Activated naive CD4-positive, alpha-beta T cell treated with anti-CD3 and anti-CD28 coated beads, Interleukin-2, amount 50 U/mL, for 72 hours (primary cell): ENCODE results near the gene ARID4A. TPM values are rescaled to one million over a fixed set of nuclear protein-coding genes. Genes with fewer than 3 reads are reported as not detected.
"Not testable (repeated sequence)": the region's sequence is repeated elsewhere in the genome, so short reads cannot be mapped to it uniquely, and the experiment has no call there.

Source experiments
- ATAC-seq, 2 donors: fragments of 150-1000 bp; cut with Tn5 transposase; 2 replicates each; pipeline ENCODE4 v1.10.0; 2021; ENCODE audit warnings: mild to moderate bottlenecking in 2 of 2, moderate library complexity in 2 of 2
- DNase-seq, 2 donors: peaks; one replicate each; pipeline ENCODE4 v3.0.0; 2021 to 2022; ENCODE audit warnings: low spot score in 2 of 2
- H3K27ac Mint-ChIP-seq, 2 donors: one replicate each; pipeline ENCODE4 v1.8.0; 2022; ENCODE audit warnings: mild to moderate bottlenecking in 2 of 2, mixed read lengths in 2 of 2
- H3K36me3 Mint-ChIP-seq, 2 donors: one replicate each; pipeline ENCODE4 v1.8.0; 2022; ENCODE audit warnings: mixed read lengths in 2 of 2
- H3K9me3 Mint-ChIP-seq, 2 donors: one replicate each; pipeline ENCODE4 v1.8.0; 2022; ENCODE audit warnings: mixed read lengths in 2 of 2
- total RNA-seq, 2 donors: library from RNA; stranded (reverse); gene quantifications; one replicate each; pipeline ENCODE4 v1.2.3, GENCODE V29; 2022

Gene ARID4A
- total RNA-seq, 2 donors from 2014 or later, result 27.3 to 30.4 TPM

DNA sequence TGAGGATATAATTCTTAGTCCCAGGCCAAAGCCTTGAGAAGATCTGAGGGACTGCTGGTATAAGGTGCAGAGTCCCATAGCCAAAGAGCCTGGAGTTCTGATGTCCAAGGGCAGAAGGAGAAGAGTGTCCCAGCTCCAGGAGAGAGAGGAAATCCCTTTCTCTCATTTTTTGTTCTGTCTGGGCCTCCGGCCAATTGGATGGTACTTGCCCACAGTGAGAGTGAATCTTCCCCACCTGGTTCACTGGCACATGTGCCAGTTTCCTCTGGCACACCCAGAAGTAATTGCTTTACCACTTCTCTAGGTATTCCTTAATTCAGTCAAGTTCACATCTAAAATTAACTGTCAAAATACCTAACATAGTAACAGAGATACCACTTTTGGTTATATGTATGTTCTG lies 15.3 kb downstream of the ARID4A start:
- peaks cover 0 to 12% of the 10 kb centered on the region in 2 donors for H3K36me3 Mint-ChIP-seq
- no peak for ATAC-seq

DNA sequence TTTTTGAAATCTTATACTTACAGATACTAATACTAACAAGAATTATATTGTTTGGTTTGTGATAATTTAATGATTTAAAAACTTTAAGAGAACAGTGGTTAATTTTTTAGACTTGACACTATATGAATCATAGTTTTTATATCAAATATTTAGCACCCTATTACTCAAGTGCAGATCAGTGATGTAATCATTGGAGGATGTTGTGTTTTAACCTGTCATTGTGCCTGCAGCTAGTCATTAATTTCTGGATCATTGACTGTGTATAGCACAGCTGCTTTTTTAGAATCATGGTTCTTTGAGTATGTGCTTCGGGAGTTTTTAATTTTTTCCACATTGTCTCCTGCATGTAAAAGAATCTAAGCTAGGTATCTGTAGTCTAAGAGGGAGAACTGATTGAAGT lies 17.3 kb downstream of the ARID4A start:
- peaks cover 0 to 6% of the 10 kb centered on the region in 2 donors for H3K36me3 Mint-ChIP-seq
- no peaks in the 10 kb centered on the region for H3K9me3 Mint-ChIP-seq
- ATAC-seq, result no peak
- no peak overlapping the region for H3K27ac Mint-ChIP-seq
- no peak for DNase-seq

More for the DNA sequence above, 15.3 kb downstream of the ARID4A start:
- Mint-ChIP-seq H3K27ac (no peak overlapping the region), H3K9me3 (no peaks in the 10 kb centered on the region)
- DNase-seq, result no peak

DNA sequence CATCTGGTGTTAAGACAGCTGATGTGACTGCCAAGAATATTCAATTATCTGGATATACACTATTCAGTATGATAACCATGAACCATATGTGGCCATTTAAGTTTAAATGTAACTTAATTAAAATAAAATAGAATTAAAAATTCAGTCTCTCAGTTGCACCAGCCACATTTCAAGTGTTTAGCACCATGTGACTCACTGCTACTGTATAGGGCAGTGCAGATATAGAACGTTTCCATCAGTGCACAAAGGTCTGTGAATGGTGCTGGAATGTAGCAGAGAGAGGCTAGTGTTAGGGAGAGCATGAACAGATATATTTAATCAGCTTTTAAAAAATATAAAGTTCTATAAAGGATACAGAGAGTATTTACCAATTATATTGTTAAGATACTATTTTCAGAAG lies 28.7 kb downstream of the ARID4A start:
- ATAC-seq (no peak), DNase-seq (no peak)
- no peak overlapping the region for H3K27ac Mint-ChIP-seq
- H3K36me3 Mint-ChIP-seq, result no peaks in the 10 kb centered on the region
- H3K9me3 Mint-ChIP-seq, result no peaks in the 10 kb centered on the region

DNA sequence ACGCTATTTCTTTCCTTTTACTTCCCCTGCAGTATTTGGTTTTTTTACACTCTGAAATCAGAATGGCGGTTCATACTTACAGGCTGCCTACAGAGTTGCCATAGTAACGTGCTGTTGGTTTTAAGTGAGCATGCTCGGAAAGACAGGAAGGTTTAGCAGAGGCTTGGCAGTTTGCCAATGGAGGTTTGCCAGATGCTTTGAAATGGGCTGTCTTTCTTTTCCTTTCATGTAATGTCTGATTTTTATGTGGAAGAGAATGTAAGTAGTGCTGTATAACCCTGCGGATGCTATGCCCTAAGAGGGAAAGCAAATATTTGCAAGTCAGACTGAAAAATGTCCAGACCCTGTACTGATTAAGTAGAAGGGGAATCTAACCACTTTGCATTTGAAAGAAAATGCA lies 32.8 kb downstream of the ARID4A start:
- ATAC-seq (peak; percentile 98), DNase-seq (peak; percentile 74 to 81)
- H3K9me3 Mint-ChIP-seq, result no peaks in the 10 kb centered on the region
- H3K27ac Mint-ChIP-seq, result peak overlapping the region; percentile 90 to 94
- H3K36me3 Mint-ChIP-seq, result peaks cover 11 to 12% of the 10 kb centered on the region in 2 donors

DNA sequence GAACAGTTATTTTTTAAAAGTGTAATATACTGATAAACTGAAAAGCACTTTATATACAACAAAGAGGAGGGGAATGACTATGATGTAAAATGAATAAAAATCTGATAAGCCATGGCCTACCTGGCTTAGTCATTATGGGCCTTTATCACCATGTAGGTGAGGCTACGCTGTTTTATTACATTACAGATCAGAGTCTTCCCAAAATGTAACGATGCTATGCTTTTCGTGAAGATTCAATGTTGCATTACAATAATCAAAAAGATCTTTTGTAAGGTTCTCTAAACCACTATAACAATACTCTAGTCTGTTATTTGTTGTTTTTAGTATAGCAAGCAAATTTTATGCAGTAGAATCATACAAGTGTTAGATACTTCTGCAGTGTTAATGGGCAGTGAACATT lies 34.2 kb downstream of the ARID4A start:
- ATAC-seq, result no peak
- peaks cover 11 to 12% of the 10 kb centered on the region in 2 donors for H3K36me3 Mint-ChIP-seq
- no peak overlapping the region for H3K27ac Mint-ChIP-seq
- no peaks in the 10 kb centered on the region for H3K9me3 Mint-ChIP-seq
- no peak for DNase-seq

DNA sequence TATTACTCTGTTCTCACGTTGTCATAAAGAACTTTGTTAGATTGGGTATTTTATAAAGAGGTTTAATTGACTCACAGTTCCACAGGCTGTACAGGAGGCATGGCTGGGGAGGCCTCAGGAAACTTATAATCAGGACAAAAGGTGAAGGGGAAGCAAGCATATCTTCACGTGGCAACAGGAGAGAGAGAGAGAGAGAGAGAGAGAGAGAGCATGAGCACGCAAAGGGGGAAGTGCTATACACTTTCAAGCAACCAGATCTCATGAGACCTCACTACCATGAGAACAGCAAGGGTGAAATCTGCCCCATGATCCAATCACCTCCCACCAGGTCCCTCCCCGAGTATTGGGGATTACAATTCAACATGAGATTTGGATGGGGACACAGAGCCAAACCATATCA lies 41.3 kb downstream of the ARID4A start:
- not testable (repeated sequence) for ATAC-seq, DNase-seq, H3K27ac Mint-ChIP-seq, H3K9me3 Mint-ChIP-seq
- peaks cover 9 to 11% of the 10 kb centered on the region in 2 donors for H3K36me3 Mint-ChIP-seq

DNA sequence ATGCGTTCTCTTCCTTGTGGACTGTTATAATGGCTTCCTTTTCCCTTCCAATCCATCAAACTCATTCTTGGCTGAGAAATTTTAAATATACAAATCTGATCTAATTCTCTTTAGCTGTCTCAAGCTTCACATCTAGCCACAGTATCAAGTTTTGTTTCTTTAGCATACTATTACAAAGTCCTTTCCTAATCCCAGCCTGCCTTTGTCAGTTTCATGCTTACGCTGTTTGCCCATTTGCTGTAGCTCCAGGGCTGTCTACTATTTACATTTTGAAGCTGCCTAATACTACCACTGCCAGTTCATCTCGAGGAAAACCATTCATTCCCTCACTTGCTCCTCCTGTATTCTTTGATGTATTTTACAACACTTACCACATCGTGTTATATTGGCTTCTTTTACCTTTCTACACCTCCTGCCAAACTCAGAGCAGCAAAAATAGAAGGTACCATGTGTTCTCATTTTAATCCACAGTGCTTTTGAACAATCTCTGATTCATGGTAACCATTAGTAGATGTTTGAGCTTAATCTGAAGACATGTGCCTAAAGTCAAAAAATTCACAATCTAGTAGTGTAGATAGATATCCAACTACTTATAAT lies 42.9 kb downstream of the ARID4A start:
- Mint-ChIP-seq H3K27ac (peak overlapping the region in 1 of 2 donors; percentile 18), H3K9me3 (no peaks in the 10 kb centered on the region), H3K36me3 (no peaks in the 10 kb centered on the region)
- no peak for DNase-seq
- ATAC-seq, result no peak

DNA sequence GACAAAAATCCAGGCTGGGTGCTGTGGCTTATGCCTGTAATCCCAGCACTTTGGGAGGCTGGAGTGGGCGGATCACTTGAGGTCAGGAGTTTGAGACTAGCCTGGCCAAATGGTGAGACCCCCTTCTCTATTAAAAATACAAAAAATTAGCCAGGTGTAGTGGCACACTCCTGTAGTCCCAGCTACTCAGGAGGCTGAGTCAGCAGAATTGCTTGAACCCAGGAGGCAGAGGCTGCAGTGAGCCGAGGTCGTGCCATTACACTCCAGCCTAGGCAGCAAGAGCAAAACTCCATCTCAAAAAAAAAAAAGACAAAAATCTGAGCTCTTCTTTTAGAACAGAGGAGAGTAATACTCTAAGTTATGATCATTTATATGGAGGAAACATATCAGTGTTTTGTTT lies 45.2 kb downstream of the ARID4A start:
- not testable (repeated sequence) for H3K9me3 Mint-ChIP-seq, ATAC-seq, H3K36me3 Mint-ChIP-seq, DNase-seq, H3K27ac Mint-ChIP-seq

DNA sequence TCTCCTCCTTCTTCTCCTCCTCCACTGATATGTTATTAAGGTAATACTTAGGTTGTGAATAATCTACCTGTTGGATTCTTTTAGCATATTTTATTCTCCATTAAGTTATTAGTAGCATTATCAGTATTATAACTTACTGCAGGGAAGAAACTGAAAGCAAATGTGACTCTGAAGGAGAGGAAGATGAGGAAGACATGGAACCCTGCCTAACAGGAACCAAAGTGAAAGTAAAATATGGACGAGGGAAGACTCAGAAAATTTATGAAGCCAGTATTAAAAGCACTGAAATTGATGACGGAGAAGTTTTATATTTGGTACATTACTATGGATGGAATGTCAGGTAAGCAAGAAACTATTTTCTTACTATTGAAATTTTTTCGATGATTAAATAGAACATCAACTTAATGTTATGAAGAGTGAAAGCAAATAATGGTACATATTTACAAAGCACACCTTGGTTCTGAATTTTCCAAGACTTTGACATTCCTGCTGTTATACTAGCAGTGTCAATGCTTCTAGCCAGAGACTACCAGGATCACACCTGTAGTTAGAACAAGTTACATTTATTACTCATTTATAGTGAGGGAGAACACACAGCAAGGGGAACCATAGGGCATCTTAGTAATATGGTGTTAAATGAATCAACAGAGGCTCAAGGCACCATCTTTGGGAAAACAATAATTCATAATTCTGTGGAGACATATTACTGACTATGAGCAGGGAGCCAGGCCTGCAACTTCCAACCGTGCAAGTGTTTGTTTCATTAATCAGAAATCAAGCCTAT lies 55.4 kb downstream of the ARID4A start:
- peak; percentile 66 to 86 for ATAC-seq
- H3K9me3 Mint-ChIP-seq, result no peaks in the 10 kb centered on the region
- no peak for DNase-seq
- H3K27ac Mint-ChIP-seq, result peak overlapping the region; percentile 69 to 88
- H3K36me3 Mint-ChIP-seq, result peaks cover 21 to 25% of the 10 kb centered on the region in 2 donors

DNA sequence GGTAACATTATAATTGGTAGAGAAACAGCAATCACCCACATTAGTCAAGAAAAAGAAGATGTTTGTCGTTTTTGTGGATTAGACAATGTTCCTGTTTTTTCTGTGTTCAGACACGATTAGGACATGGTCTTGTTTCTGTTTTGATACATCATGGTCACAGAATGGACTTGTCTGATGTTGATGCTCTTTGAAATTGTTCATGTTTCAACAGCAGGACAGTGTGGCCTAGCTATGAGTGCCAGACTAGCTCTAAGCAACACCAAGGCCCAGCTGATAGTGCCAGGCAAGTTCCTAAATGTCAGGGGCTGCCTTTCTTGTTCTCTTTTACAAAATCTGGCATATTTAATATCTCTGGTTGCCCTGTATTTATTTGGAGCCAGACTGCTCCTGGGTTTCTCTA lies 56.5 kb downstream of the ARID4A start:
- H3K27ac Mint-ChIP-seq, result peak overlapping the region; percentile 22 to 88

DNA sequence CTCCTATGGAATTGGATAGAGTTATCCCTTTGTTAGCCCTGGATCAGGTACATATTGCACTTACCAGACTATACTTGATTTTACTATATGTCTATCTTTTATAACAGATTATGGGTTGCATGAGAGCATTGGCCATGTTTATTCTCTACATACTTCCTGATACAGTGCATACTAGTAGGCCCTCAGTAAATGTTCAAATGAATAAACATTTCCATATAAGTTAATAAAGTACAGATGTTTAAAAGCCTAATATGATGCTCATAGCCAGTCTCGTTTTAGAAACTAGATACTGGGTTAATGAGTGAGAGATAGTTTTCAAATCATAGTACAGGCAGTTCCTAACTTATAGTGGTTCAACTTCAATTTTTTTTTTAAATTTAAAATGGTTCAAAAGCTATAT lies 57.9 kb downstream of the ARID4A start:
- no peak for DNase-seq
- ATAC-seq, result no peak
- Mint-ChIP-seq H3K36me3 (peaks cover 20 to 21% of the 10 kb centered on the region in 2 donors), H3K27ac (no peak overlapping the region), H3K9me3 (no peaks in the 10 kb centered on the region)

More for the DNA sequence above, 56.5 kb downstream of the ARID4A start:
- no peak for DNase-seq
- ATAC-seq, result no peak
- Mint-ChIP-seq H3K36me3 (peaks cover 21 to 25% of the 10 kb centered on the region in 2 donors), H3K9me3 (no peaks in the 10 kb centered on the region)

DNA sequence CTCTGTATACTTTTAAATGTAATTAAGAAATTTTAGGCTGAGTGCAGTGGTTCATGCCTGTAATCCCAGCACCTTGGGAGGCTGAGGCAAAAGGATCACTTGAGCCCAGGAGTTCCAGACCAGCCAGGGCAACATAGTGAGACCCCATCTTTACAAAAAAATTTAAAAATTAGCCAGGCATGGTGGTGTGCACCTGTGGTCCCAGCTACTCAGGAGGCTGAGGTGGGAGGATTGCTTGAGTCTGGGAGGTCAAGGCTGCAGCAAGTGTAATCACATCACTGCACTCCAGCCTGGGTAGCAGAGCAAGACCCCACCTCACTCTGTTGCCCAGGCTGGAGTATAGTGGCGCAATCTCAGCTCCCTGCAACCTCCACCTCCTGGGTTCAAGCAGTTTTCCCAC lies 63.9 kb downstream of the ARID4A start:
- H3K36me3 Mint-ChIP-seq, H3K9me3 Mint-ChIP-seq, ATAC-seq, H3K27ac Mint-ChIP-seq, DNase-seq: not testable (repeated sequence)

DNA sequence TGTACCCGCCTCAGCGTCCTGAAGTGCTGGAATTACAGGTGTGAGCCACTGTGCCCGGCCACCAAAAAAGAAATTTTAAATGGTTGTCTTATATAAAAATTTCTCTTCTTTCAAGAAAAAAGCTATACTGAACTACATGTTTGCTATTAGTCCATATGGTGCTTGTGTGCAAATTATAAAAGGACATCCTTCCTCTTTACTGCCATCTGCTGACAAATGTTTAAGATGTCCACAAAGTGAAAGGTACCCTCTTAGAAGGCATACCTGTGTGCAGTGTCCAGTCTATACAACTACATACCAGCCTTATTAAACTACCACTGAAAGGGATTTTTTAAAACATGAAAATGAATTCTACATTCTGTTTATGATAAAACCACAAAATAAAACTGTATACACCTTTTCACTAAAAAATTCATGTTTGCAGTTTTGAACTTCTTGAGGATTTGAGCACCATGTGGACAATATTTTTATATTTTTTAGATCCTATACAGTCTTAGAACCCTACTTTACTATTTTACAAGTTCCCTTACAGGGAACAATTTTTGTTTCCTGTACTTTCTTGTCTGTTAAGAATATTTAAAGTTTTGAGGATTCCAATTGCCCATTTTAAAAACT lies 64.5 kb downstream of the ARID4A start:
- H3K36me3 Mint-ChIP-seq, result peaks cover 2 to 15% of the 10 kb centered on the region in 2 donors

DNA sequence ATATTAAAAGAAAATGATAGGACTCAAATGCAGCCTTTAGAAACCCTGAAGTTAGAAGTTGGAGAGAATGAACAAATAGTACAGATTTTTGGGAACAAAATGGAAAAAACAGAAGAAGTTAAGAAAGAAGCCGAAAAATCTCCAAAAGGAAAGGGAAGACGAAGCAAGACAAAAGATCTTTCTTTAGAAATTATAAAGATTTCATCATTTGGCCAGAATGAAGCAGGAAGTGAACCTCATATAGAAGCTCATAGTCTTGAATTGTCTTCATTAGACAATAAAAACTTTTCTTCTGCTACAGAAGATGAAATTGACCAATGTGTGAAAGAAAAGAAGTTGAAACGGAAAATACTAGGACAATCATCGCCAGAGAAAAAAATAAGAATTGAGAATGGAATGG lies 66.0 kb downstream of the ARID4A start:
- peaks cover 5 to 19% of the 10 kb centered on the region in 2 donors for H3K36me3 Mint-ChIP-seq
- peak overlapping the region in 1 of 2 donors; percentile 17 for H3K27ac Mint-ChIP-seq

More for the DNA sequence above, 64.5 kb downstream of the ARID4A start:
- H3K27ac Mint-ChIP-seq, result no peak overlapping the region
- ATAC-seq (peak in 1 of 2 donors; percentile 39), DNase-seq (no peak)
- H3K9me3 Mint-ChIP-seq, result no peaks in the 10 kb centered on the region

DNA sequence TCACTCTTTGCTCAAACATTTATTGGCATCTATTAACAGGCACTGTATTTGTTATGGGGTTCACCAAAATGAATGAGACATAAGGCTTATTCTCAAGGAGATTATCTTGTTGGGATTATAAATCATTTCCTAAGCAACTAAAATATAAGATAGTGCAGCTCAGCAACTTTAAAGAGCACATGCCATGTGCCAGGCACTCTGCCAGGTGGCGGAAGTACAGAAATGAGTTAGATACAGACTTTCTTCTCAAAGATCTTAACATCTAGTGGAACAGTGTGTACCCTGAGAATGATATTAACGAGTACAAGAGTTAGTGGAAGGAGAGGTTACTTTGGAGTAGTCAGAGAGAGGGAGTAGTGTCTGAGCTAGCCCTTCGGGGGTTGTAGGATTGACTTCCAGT lies 68.9 kb downstream of the ARID4A start:
- no peak overlapping the region for H3K27ac Mint-ChIP-seq
- ATAC-seq (no peak), DNase-seq (no peak)
- H3K9me3 Mint-ChIP-seq, result no peaks in the 10 kb centered on the region
- H3K36me3 Mint-ChIP-seq, result peaks cover 9 to 19% of the 10 kb centered on the region in 2 donors

More for the DNA sequence above, 66.0 kb downstream of the ARID4A start:
- ATAC-seq, result no peak
- no peak for DNase-seq
- no peaks in the 10 kb centered on the region for H3K9me3 Mint-ChIP-seq

DNA sequence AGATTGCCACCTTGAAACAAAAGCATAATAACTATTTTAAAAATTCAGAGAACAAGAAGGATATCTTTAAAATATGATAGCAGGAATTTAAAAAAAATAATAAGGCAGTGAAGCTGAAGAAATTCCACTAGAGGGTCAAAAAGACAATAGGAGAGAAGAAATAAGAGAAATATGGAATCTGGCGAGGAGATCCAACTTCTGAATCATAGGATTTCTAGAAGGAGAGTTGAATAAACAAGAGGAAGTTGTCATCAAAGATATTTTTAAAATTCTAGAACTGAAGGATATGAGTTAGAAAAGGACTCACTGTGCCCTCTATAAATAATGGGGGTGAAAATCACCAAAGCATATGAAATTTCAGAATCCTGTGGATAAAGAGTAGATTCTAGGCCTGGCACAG lies 70.6 kb downstream of the ARID4A start:
- no peaks in the 10 kb centered on the region for H3K9me3 Mint-ChIP-seq
- H3K36me3 Mint-ChIP-seq, result peaks cover 9 to 19% of the 10 kb centered on the region in 2 donors
- ATAC-seq (no peak), DNase-seq (no peak)
- H3K27ac Mint-ChIP-seq, result peak overlapping the region in 1 of 2 donors; percentile 6

DNA sequence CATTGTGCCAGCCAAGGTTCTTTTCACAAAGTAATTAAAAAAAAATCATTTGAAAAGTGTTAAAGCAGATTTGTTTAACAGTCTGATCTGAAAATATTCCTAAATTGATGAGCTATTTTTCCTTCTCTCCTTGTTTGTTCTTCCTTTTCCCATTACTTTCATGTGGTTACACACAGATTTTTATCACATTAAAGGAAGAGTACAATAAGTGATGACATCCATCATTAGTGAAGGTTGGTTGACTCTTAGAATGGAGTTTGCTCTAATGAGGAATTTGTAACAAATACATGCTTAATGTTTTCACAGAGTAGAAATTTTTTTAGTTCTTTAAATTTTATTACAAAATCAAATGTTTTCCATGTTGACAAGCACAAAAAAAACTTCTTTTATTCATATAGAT lies 78.4 kb downstream of the ARID4A start:
- H3K36me3 Mint-ChIP-seq, result peaks cover 10 to 11% of the 10 kb centered on the region in 2 donors
- H3K27ac Mint-ChIP-seq, result no peak overlapping the region
- ATAC-seq, result no peak
- H3K9me3 Mint-ChIP-seq, result no peaks in the 10 kb centered on the region
- no peak for DNase-seq
